ENCODE results near the gene GLIPR2.

DNA sequence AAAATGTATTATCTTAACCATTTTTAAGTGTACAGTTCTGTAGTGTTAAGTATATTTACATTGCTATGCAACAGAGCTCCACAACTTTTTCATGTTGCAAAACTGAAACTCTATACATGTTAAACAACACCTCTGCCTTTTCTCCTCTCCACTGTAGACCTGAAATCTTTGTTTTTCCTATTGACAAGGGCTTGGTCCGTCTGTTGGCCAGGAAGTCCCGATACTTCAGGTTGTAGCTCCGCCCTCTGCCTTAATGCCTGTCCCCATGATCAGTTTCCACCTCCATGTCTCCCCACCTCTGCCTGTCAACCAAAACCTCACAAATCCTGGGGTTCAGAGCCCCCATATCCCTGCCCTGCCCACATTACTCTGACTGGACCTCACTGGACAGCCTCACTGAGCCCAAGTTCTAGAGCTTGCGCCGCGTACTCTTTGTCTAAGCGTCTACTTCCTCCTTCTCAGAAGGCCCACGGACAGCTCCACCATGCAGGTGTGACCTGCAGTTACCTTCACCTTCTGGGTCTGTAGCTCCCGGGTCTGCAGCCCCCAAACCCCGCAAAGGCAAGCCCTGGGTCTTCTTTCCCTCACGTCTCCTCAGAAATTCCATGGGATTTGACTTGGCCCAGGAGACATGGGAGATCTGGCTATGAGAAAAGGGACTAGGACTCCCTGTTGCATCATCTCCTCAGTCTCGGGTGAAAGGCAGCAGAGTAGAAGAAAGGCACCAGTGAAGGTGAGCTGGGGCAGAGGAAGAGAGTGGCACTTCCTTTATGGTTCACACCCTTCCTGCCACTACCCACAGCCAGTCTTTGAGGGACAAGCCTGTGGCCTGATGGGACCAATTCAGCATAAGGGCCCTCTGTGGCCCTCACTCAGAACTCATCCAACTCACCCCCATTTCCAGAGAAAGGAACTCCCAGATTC is 8.0 kb downstream of the GLIPR2 start:
- TF ChIP-seq, protein P1, sequence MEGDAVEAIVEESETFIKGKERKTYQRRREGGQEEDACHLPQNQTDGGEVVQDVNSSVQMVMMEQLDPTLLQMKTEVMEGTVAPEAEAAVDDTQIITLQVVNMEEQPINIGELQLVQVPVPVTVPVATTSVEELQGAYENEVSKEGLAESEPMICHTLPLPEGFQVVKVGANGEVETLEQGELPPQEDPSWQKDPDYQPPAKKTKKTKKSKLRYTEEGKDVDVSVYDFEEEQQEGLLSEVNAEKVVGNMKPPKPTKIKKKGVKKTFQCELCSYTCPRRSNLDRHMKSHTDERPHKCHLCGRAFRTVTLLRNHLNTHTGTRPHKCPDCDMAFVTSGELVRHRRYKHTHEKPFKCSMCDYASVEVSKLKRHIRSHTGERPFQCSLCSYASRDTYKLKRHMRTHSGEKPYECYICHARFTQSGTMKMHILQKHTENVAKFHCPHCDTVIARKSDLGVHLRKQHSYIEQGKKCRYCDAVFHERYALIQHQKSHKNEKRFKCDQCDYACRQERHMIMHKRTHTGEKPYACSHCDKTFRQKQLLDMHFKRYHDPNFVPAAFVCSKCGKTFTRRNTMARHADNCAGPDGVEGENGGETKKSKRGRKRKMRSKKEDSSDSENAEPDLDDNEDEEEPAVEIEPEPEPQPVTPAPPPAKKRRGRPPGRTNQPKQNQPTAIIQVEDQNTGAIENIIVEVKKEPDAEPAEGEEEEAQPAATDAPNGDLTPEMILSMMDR (IDR thresholded peaks at IDR 0.05) = no peak
- TF ChIP-seq RAD21 (IDR thresholded peaks at IDR 0.05; ENCODE audit: low read length) = no peak
- TF ChIP-seq, protein P2, sequence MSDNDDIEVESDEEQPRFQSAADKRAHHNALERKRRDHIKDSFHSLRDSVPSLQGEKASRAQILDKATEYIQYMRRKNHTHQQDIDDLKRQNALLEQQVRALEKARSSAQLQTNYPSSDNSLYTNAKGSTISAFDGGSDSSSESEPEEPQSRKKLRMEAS (IDR thresholded peaks at IDR 0.05; ENCODE audit: low read depth) = no peak
- TF ChIP-seq POLR2AphosphoS5 (IDR thresholded peaks at IDR 0.05; ENCODE audit: low read depth, low read length) = no peak
- no peak for TF ChIP-seq RFX5 (IDR thresholded peaks at IDR 0.05; ENCODE audit: low read length)
- no peak for TF ChIP-seq GABPA (IDR thresholded peaks at IDR 0.05; ENCODE audit: low read depth)
- no peak for TF ChIP-seq EZH2phosphoT487 (IDR thresholded peaks at IDR 0.05; ENCODE audit: borderline replicate concordance, low read depth)
- TF ChIP-seq, protein P3, sequence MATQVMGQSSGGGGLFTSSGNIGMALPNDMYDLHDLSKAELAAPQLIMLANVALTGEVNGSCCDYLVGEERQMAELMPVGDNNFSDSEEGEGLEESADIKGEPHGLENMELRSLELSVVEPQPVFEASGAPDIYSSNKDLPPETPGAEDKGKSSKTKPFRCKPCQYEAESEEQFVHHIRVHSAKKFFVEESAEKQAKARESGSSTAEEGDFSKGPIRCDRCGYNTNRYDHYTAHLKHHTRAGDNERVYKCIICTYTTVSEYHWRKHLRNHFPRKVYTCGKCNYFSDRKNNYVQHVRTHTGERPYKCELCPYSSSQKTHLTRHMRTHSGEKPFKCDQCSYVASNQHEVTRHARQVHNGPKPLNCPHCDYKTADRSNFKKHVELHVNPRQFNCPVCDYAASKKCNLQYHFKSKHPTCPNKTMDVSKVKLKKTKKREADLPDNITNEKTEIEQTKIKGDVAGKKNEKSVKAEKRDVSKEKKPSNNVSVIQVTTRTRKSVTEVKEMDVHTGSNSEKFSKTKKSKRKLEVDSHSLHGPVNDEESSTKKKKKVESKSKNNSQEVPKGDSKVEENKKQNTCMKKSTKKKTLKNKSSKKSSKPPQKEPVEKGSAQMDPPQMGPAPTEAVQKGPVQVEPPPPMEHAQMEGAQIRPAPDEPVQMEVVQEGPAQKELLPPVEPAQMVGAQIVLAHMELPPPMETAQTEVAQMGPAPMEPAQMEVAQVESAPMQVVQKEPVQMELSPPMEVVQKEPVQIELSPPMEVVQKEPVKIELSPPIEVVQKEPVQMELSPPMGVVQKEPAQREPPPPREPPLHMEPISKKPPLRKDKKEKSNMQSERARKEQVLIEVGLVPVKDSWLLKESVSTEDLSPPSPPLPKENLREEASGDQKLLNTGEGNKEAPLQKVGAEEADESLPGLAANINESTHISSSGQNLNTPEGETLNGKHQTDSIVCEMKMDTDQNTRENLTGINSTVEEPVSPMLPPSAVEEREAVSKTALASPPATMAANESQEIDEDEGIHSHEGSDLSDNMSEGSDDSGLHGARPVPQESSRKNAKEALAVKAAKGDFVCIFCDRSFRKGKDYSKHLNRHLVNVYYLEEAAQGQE (IDR thresholded peaks at IDR 0.05; ENCODE audit: low read depth, low read length) = no peak
- TF ChIP-seq NFIC (IDR thresholded peaks at IDR 0.05; ENCODE audit: borderline replicate concordance) = no peak
- TF ChIP-seq, protein P4, sequence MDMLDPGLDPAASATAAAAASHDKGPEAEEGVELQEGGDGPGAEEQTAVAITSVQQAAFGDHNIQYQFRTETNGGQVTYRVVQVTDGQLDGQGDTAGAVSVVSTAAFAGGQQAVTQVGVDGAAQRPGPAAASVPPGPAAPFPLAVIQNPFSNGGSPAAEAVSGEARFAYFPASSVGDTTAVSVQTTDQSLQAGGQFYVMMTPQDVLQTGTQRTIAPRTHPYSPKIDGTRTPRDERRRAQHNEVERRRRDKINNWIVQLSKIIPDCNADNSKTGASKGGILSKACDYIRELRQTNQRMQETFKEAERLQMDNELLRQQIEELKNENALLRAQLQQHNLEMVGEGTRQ (IDR thresholded peaks at IDR 0.05; ENCODE audit: borderline replicate concordance, low read depth, low read length) = no peak
- no peak for TF ChIP-seq TCF12 (IDR thresholded peaks at IDR 0.05)
- no peak for TF ChIP-seq FOXJ3 (CRISPR knock-in tag; IDR thresholded peaks at IDR 0.05)
- TF ChIP-seq YY1 (IDR thresholded peaks at IDR 0.05; ENCODE audit: low read depth) = no peak

All from SK-N-SH (cell line).